Astrocyte of the spinal cord (primary cell): Measurements from ENCODE around the gene RIOK2.

Experiments
- DNase-seq: peaks from one replicate; pipeline ENCODE4 v3.0.0; 2011; ENCODE audit warnings: low read depth, low spot score
- H3K4me3 ChIP-seq: 2 replicates; pipeline ENCODE4 v1.5.1; 2011; ENCODE audit warnings: low read depth, mild to moderate bottlenecking, low read length, moderate library complexity
- in situ Hi-C: cut with HindIII; loops from 2 replicates; pipeline ENCODE4 v1.10.0; 2017; ENCODE audit warnings: low sequenced_read_pairs
- TF ChIP-seq, protein P1 (sequence below): IDR thresholded peaks from 2 replicates; pipeline ENCODE4 v1.5.1; 2012; ENCODE audit warnings: low read depth, mild to moderate bottlenecking, low read length, inconsistent platforms

The RIOK2 gene

DNA sequence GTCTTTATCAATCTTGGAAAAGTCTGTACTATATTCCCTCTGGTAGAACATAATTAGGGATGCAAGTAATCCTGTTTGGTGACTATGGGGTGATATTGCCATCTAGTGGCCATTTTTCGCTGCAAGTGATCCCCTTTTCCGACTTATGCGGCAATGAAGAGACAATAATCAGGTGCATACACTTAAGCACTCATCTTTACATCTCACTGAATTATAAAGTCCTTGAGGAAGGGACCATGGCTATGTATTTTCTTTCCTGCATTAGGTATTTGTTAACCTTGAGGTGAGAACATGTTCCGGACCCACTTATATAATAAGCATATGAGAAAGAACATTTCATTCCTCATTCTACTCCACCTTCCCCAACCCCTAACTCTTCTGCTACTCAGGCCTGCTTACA is 21.0 kb downstream of the RIOK2 start:
- no peak overlapping the region for H3K4me3 ChIP-seq
- TF ChIP-seq, protein P1, sequence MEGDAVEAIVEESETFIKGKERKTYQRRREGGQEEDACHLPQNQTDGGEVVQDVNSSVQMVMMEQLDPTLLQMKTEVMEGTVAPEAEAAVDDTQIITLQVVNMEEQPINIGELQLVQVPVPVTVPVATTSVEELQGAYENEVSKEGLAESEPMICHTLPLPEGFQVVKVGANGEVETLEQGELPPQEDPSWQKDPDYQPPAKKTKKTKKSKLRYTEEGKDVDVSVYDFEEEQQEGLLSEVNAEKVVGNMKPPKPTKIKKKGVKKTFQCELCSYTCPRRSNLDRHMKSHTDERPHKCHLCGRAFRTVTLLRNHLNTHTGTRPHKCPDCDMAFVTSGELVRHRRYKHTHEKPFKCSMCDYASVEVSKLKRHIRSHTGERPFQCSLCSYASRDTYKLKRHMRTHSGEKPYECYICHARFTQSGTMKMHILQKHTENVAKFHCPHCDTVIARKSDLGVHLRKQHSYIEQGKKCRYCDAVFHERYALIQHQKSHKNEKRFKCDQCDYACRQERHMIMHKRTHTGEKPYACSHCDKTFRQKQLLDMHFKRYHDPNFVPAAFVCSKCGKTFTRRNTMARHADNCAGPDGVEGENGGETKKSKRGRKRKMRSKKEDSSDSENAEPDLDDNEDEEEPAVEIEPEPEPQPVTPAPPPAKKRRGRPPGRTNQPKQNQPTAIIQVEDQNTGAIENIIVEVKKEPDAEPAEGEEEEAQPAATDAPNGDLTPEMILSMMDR: peak; percentile 81
- DNase-seq: peak; percentile 83
- in situ Hi-C loops: no loop called here

- TF ChIP-seq, protein P1: no peak
- in situ Hi-C loops: no loop called here
- no peak overlapping the region for H3K4me3 ChIP-seq
- no peak for DNase-seq
Observed at GRCh38 chr5:97157689-97158088, 25.4 kb downstream of the RIOK2 start.

DNA sequence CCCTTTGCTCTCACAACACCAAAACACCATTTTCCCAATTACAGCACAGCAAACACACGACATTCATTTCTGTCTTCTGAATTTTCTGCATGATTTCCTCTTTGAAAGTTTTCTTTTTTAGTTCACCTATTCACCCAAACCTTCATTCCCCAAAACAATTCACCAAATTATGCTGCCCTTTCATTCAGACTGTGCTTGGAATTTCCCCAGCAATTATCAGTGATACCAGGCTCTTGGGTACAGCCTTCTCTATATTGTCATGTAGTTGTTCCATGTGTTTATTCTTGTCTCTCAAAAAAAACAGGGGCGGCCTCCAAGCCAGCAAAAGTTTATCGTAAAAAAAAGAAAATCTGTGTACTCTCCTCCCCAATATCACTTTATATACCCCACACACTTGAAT is 31.7 kb downstream of the RIOK2 start:
- DNase-seq: no peak
- H3K4me3 ChIP-seq: no peak overlapping the region
- TF ChIP-seq, protein P1: no peak
- in situ Hi-C loops: no loop called here

DNA sequence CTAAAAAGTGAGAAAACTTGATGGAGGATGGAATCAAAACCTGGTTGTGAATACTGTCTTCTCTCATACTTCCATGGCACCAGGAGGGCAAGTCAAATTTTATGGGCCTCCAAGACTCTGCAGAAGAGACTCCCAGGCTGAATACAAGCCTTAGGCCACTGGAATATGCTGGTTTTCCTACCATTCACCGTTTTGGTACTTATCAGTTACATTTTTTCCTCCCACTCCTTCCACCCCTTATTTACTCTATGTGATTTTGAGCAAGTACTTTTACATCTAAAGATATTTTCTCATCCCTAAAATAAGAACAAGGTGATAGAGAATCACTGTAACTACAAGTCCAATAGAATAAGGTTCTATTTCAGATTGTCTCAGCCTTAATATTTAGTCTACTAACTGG is 32.6 kb downstream of the RIOK2 start:
- TF ChIP-seq, protein P1: no peak
- no peak for DNase-seq
- in situ Hi-C loops: no loop called here
- H3K4me3 ChIP-seq: no peak overlapping the region

GRCh38 chr5:97149709-97150108 is 33.3 kb downstream of the RIOK2 start:
- DNase-seq: no peak
- in situ Hi-C loops: no loop called here
- TF ChIP-seq, protein P1: no peak
- H3K4me3 ChIP-seq: no peak overlapping the region

- in situ Hi-C loops: no loop called here
- TF ChIP-seq, protein P1: no peak
- DNase-seq: no peak
- H3K4me3 ChIP-seq: no peak overlapping the region
Observed at GRCh38 chr5:97148288-97148687, 34.8 kb downstream of the RIOK2 start.

- no peak overlapping the region for H3K4me3 ChIP-seq
- in situ Hi-C loops: no loop called here
- TF ChIP-seq, protein P1: no peak
- DNase-seq: no peak
Observed at GRCh38 chr5:97143704-97144103, 39.3 kb downstream of the RIOK2 start.
